GM18526 (cell line): ENCODE data around the gene EREG.

Experiments
- POLR2A ChIP-seq: IDR thresholded peaks from 3 replicates; pipeline ENCODE4 v1.6.1; 2011; ENCODE audit not compliant: insufficient read length; ENCODE audit errors: extremely low read depth

EREG gene, protein sequence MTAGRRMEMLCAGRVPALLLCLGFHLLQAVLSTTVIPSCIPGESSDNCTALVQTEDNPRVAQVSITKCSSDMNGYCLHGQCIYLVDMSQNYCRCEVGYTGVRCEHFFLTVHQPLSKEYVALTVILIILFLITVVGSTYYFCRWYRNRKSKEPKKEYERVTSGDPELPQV

DNA sequence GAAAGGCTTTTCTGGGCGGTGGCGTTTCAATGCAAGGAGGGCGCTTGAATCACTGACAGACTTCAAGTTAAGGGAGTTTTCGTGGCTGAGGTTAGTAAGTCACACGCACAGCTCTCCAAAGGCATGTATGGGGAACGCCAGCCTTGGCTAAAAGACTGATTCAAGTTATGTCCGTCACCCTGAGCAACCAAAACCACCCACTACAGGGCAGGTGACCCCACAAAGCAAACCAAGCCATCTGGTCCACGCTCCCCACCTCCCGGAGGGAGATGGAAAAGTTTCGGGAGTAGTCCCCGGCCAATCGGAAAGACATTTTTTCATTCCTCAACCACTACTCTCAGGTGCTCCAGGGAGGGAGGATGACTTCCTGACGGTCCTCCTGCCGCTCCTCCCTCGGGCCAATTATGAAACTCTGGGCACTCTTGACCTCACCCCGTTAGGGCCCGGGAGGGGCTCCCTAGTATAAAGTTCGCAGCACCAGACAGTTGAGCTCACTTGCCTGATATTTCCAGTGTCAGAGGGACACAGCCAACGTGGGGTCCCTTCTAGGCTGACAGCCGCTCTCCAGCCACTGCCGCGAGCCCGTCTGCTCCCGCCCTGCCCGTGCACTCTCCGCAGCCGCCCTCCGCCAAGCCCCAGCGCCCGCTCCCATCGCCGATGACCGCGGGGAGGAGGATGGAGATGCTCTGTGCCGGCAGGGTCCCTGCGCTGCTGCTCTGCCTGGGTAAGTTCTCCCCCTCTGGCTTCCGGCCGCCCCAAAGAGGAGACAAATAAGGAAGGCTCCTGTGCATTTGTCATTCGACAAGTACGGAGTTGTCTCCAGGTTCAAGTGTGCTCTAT lies at the start of gene EREG:
Gene EREG, plus strand, starts transcription at position 494 of the 840 bp plus-strand sequence. Its CDS starts 164 bp downstream, at position 658.
- TF ChIP-seq POLR2A, result no peak

DNA sequence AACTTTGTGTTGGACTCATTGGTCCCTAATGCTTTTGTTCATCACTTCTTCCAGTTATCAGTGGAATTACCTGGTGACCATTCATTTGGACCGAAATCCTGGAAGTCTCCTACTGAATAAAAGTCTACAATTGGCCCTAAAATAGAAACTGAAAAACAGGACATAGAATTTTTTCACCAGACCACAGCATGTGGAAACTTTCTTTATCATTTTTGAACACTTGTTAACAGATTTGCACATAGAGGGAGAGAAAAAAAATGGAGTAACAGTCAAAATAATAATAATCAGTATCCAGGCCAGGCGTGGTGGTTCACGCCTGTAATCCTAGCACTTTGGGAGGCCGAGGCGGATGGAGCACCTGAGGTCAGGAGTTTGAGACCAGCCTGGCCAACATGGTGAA lies 49.6 kb upstream of the EREG start:
- no peak for TF ChIP-seq POLR2A

DNA sequence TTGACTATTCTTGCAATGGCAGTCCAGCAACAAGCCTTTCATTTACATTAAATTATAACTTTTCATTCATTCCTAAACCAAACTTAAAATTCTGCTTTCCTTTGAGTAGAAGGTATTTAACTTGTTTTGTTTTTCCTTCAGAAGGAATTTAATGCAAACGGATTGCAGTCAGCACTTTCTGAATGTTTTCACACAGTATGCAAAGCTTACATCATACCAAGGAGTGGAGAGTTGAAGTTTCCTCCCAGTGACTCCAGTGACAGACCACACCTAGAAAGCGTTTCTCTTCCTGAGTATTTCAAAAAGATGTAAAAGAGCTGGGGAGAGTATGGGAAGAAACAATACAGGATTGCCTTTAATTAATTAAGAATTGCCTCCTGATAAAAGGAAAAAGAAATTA lies 48.5 kb upstream of the EREG start:
- no peak for TF ChIP-seq POLR2A

DNA sequence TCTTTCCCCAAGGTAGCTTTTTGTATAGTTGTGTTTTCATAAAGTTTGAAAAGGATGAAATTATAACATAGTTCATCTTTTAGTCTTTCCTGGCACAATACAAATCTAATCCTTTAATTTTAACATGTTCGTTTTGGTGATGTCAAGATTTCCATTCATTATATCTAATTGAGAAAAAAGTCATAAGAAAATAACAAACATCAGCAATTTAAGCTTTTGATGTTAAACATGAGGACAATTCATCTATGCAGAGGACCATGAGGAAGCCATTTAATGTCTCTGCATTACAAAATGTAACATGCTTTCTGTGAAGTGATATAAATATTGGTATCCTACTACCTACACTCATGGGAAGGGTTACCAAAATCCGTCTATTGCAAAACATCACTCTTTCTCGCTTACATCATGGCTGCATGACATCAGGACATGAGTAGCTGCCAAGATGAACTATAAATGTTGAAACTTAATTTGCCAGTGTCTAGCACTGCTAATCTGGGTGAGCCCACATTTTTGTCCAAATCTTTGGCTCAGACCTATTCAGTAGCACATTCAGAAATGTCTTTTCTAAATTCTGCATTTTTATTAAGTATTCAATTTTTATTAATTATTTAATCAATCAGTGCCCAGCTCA lies 47.2 kb upstream of the EREG start:
- no peak for TF ChIP-seq POLR2A

DNA sequence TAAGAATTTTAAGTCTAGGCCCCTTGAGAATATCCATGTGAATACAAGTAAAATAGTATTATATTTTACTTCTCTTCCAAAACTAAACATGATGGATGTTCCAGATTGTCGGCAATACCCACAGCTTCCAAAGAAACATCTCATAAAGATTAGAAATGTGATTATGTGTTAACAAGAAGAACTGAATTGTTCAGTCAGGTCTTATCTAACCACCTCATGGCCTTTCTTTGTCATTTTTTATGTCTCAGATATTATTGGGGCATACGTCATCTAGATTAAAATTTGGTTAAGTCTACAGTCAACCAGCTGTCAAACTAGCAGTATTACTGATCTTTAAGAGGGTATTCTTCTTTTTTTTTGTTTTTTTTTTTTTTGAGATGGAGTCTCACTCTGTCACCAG lies 46.7 kb upstream of the EREG start:
- TF ChIP-seq POLR2A, result no peak

DNA sequence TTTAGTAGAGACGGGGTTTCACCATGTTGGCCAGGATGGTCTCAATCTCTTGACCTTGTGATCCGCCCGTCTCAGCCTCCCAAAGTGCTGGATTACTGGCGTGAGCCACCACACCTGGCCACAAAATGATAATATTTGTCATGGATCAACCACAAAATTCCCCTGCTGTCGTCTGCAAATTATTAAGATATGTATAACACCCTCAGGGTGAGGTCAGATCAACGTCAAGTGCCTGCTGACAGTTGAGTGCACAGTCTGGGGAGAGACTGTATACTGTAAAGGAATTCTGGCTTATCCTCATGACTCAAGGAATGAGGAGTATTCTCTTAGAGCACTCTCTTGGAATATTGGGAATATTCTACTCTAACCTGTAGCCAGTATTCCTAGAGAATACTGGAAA lies 45.5 kb upstream of the EREG start:
- no peak for TF ChIP-seq POLR2A

DNA sequence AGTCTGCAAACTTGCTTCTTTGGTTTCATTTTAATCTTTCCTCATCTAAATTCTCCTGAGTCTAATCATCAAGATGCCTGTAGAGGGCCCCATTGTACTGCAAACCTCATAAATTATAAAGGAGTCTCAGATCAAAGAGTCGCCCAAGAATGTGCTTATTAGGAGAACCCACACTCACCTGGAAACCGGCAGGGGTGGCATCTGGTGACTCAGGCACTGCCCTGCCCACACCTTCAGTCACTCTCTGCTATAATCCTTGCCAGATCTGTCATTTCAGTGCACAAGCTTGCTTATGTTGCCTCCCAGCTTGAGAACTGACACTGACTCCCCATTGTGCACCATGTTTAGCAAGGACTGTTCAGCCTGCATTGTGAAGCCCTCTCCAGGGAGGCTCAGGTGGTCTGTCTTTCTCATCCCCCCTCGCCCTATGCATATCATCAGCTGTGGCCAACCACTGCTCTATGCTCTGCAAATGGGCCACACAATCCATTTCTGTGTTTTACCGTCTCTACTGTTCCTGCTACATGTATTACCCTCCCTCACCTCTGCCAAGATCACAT lies 44.3 kb upstream of the EREG start:
- TF ChIP-seq POLR2A, result no peak

DNA sequence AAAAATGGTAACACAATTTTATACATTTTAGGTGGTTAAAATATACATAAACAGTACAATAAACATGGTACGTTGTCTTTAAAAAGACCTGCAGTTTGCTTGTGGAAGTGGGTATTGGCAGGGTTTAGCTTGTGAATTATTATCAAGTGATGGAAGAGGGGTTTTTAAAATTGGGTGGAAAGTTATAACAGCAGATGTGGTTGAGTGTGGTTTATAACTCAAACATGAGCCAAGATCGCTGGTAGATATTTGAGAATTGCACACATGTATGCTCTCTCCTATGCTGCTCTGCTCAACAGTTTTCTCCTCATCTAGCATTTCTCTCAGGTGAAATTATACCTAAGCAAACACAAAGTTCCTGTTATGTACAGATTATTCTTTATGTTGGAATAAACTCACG lies 42.6 kb upstream of the EREG start:
- no peak for TF ChIP-seq POLR2A

DNA sequence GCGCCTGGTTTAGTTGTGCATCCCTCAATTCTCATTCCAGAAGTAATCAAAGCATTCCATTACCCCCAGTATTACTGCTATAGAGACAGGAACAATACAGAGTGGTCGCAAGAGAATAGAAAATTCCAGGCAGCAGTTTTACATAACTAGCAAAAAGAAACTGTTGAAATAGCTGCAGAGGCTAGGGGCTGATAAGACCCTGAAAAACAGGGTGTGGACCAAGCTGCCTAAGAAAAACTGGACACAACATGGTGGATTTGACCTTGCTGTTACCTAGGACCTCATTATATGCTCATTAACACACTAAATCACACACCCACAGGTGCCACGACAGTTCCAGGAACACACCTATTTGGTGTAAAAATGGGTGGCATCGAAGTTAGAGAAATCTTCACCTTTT lies 41.3 kb upstream of the EREG start:
- no peak for TF ChIP-seq POLR2A

DNA sequence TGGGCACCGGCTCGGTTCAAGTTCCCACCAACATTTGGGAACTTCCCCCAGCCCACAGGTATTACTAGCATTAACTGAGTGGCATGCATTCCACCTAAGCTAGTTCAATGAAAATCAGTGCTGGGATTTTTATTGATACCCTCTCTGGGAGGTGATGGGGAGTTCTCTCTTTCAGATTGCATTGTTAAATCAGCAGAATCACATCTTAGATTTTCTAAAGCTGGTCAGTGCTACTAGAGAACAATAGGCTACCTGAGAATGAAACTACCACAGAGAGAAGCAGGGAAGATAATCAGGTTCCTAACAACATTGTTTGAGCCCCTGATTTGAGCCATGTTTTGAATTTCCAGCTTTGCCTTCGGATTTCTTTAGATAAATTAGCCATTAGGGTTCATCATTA lies 40.7 kb upstream of the EREG start:
- TF ChIP-seq POLR2A, result no peak

DNA sequence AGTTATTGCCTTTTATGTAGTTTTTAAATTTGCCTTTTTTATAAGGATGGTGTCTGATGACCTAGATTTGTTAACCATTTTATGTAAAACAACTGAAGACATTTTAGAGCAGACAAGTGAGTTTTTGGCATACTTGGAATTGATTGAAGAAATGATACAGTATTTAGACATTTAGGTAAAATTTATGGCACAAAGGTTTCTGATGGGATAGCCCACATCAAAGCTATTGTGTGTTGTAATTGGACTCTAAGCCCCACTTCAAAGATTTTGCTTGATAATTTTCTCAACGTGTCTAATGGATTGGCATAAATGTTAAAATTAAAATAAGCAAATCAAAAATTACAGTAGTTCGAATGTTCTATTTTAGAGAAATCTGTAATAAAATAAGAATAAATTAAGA lies 39.1 kb upstream of the EREG start:
- TF ChIP-seq POLR2A, result no peak

DNA sequence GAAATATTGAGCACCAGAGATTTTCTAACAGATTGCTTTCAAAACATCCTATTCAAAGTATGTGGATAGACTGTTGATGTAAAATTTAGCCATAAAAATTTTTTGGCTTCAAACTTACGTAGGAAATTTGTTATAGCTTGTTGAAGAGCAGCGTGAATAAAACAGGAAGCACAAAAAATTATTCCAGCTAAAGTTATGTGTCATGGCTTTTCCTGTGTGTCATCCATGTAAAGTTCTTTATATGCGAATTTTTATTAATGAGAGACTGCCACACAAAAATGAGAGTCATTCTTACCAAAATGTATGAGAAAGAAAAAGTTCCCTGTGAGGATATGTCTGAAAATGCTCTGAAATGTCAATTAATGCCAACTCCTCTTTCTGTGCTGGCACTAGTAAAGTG lies 37.2 kb upstream of the EREG start:
- TF ChIP-seq POLR2A, result no peak

DNA sequence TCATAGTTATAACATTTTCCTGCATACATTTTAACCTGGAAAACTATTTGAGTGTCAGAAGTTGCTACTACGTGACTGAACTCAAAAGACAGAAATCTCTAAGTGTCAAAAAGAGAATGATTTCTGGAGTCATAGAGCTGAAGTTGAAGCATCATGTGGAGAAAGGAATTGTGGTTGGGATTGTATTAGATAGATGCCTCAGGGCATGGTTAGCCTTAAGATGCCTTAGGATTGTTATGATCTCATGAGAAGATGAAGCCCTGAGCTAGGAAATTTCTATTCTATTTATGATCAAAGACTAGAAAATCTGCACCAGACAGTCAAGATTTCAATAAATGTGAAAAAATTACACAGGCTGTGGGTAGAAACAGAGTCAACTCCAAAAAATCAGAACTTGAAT lies 36.4 kb upstream of the EREG start:
- no peak for TF ChIP-seq POLR2A

DNA sequence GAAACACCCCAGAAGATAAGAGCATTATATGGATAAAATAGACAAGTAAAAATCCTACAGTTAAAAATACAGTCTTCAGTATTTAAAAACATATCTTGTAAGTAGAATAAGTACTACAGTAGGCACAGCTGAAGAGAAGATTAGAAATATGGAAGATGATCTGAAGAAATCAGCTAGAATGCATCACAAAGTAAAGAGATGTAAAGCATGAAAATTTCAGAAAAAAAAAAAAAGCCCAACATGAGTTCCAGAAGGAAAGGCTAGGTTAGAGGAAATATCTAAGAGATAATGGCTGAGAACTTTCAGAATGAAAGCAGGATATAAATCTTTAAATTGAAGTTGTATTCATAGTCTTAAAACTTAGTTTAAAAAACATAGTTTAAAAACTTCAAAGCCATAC lies 35.6 kb upstream of the EREG start:
- TF ChIP-seq POLR2A, result no peak

DNA sequence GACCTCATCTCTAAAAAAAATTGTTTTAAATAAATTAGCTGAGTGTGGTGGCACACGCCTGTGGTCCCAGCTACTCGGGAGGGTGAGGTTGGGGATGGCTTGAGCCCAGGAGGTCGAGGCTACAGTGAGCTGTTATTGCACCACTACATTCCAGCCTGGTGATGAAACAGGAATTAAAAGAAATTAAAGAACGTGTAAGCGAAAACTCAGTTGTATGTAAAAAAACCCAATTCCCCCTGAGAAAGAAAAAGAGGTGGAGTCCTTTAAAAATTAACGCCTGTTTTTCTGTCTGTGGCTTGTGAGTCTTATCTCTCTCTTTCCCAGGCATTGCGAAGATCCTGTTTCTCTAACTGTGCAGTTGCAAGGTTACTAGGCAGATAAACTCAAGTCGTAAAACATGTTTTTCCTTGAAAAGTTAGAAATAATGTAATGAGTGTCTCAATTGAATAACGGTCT lies 34.6 kb upstream of the EREG start:
- no peak for TF ChIP-seq POLR2A

DNA sequence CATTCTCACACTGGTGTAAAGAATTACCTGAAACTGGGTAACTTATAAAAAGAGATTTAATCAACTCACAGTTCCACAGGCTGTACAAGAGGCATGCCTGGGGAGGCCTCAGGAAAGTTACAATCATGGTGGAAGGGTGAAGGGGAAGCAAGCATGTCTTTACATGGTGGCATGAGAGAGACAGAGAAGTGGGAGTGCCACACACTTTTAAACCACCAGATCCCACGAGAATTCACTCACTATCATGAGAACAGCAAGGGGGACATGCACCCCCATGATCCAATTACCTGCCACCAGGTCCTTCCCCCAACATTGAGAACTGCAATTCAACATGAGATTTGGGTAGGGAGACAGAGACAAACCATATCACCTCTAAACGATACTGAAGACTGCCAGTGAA lies 33.7 kb upstream of the EREG start:
- TF ChIP-seq POLR2A, result no peak
